Stimulated activated CD4-positive, alpha-beta T cell treated with anti-CD3 and anti-CD28 coated beads, Interleukin-1b, Interleukin-23, amount 100 ng/mL, for 4 hours (primary cell): ENCODE data around the gene SPIB.
A peak's percentile ranks its signal among the peaks of the same experiment; 100 is the strongest.
"Not testable (repeated sequence)": the region's sequence is repeated elsewhere in the genome, so short reads cannot be mapped to it uniquely, and the experiment has no call there.

ENCODE experiments used
- DNase-seq, 2 donors: peaks; one replicate each; pipeline ENCODE4 v3.0.0-alpha.2; 2020; ENCODE audit warnings: low read depth in 2 of 2

The SPIB gene

GRCh38 chr19:50390952-50391351 lies 27.8 kb upstream of the SPIB start:
- not testable (repeated sequence) for DNase-seq

- no peak for DNase-seq
These were observed 26.0 kb upstream of the SPIB start for GRCh38 chr19:50392759-50393158.

GRCh38 chr19:50393589-50393988 lies 25.1 kb upstream of the SPIB start:
- no peak for DNase-seq

GRCh38 chr19:50394017-50394416 lies 24.7 kb upstream of the SPIB start:
- no peak for DNase-seq

GRCh38 chr19:50398675-50399367 lies 19.9 kb upstream of the SPIB start:
- DNase-seq, result no peak

GRCh38 chr19:50399368-50399745 lies 19.4 kb upstream of the SPIB start:
- no peak for DNase-seq

- DNase-seq, result no peak
These were observed 16.9 kb upstream of the SPIB start for GRCh38 chr19:50401605-50402450.

- no peak for DNase-seq
These were observed 16.0 kb upstream of the SPIB start for GRCh38 chr19:50402544-50403301.

GRCh38 chr19:50406156-50406820 lies 12.4 kb upstream of the SPIB start:
- no peak for DNase-seq

GRCh38 chr19:50406829-50407228 lies 11.9 kb upstream of the SPIB start:
- no peak for DNase-seq

- DNase-seq, result no peak
These were observed 9.4 kb upstream of the SPIB start for GRCh38 chr19:50409347-50409746.

- no peak for DNase-seq
These were observed 8.6 kb upstream of the SPIB start for GRCh38 chr19:50410109-50410508.

GRCh38 chr19:50412419-50412818 lies 6.3 kb upstream of the SPIB start:
- no peak for DNase-seq

- no peak for DNase-seq
These were observed 5.6 kb upstream of the SPIB start for GRCh38 chr19:50413096-50413495.

GRCh38 chr19:50413531-50413930 lies 5.2 kb upstream of the SPIB start:
- no peak for DNase-seq

GRCh38 chr19:50414864-50415660 lies 3.7 kb upstream of the SPIB start:
- peak; percentile 71 to 72 for DNase-seq

- no peak for DNase-seq
These were observed 3.1 kb upstream of the SPIB start for GRCh38 chr19:50415661-50416033.

- no peak for DNase-seq
These were observed 2.4 kb upstream of the SPIB start for GRCh38 chr19:50416034-50416977.

- DNase-seq, result no peak
These were observed 1.3 kb upstream of the SPIB start for GRCh38 chr19:50417111-50418081.
